Measurements from ENCODE around the gene GLDC.

Gene GLDC

DNA sequence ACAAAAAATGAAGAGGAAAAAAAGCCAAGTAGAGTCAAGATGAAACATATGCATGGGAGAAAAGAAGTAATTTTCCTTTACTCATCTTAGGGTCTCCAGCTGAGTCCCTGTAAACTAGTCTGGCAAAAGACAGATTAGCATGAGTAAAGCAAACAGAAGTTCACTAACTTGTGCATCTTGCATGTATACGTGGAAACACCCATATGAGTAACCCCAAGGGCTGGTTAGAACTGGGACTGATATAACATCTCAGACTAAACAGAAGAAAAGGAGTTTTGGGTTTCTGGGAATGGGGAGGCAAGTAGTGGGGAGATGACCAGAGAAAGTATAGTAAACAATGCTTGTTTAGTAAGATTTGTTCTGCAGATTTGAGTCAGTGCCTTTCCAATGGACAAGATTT is 20.1 kb upstream of the GLDC start:
- no peak for DNase-seq
- Histone ChIP-seq H3K79me2 (ENCODE audit: low read length) (no peaks in the 10 kb centered on the region), H3K4me3 (ENCODE audit: low read length) (no peak overlapping the region), H3K36me3 (replicated peaks; ENCODE audit: insufficient read depth, low read length) (no peaks in the 10 kb centered on the region), H4K20me1 (ENCODE audit: insufficient read depth, low read length) (no peaks in the 10 kb centered on the region), H3F3A (ENCODE audit: insufficient read depth, low read length) (no peaks in the 10 kb centered on the region), H3K9me3 (replicated peaks; ENCODE audit: insufficient read depth, low read length) (no peaks in the 10 kb centered on the region), H3K4me2 (ENCODE audit: low read depth, low read length) (no peak overlapping the region), H2AFZ (ENCODE audit: low read length) (no peak overlapping the region), H3K9ac (ENCODE audit: low read length) (no peak overlapping the region), H3K4me1 (ENCODE audit: low read length) (peaks cover 3% of the 10 kb centered on the region), H3K27ac (ENCODE audit: low read length) (no peak overlapping the region), H3K9me2 (replicated peaks; ENCODE audit: insufficient read depth, low read length) (no peaks in the 10 kb centered on the region), H3K27me3 (replicated peaks; ENCODE audit: insufficient read depth, low read length) (no peaks in the 10 kb centered on the region)
- TF ChIP-seq EZH2phosphoT487 (IDR thresholded peaks at IDR 0.05; ENCODE audit: low read length) (no peak), EZH2 (optimal IDR thresholded peaks at IDR 0.05; ENCODE audit: low read depth, low read length) (no peak)
- TF ChIP-seq, protein P1, sequence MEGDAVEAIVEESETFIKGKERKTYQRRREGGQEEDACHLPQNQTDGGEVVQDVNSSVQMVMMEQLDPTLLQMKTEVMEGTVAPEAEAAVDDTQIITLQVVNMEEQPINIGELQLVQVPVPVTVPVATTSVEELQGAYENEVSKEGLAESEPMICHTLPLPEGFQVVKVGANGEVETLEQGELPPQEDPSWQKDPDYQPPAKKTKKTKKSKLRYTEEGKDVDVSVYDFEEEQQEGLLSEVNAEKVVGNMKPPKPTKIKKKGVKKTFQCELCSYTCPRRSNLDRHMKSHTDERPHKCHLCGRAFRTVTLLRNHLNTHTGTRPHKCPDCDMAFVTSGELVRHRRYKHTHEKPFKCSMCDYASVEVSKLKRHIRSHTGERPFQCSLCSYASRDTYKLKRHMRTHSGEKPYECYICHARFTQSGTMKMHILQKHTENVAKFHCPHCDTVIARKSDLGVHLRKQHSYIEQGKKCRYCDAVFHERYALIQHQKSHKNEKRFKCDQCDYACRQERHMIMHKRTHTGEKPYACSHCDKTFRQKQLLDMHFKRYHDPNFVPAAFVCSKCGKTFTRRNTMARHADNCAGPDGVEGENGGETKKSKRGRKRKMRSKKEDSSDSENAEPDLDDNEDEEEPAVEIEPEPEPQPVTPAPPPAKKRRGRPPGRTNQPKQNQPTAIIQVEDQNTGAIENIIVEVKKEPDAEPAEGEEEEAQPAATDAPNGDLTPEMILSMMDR (IDR thresholded peaks at IDR 0.05; ENCODE audit: low read length), result no peak

- TF ChIP-seq, protein P1 (IDR thresholded peaks at IDR 0.05; ENCODE audit: low read length), result no peak
- TF ChIP-seq EZH2 (optimal IDR thresholded peaks at IDR 0.05; ENCODE audit: low read depth, low read length) (no peak), EZH2phosphoT487 (IDR thresholded peaks at IDR 0.05; ENCODE audit: low read length) (no peak)
- Histone ChIP-seq H3K27ac (ENCODE audit: low read length) (no peak overlapping the region), H3K9ac (ENCODE audit: low read length) (no peak overlapping the region), H3K9me2 (replicated peaks; ENCODE audit: insufficient read depth, low read length) (no peaks in the 10 kb centered on the region), H3F3A (ENCODE audit: insufficient read depth, low read length) (no peaks in the 10 kb centered on the region), H3K9me3 (replicated peaks; ENCODE audit: insufficient read depth, low read length) (no peaks in the 10 kb centered on the region), H3K4me2 (ENCODE audit: low read depth, low read length) (no peak overlapping the region), H3K79me2 (ENCODE audit: low read length) (no peaks in the 10 kb centered on the region), H3K27me3 (replicated peaks; ENCODE audit: insufficient read depth, low read length) (no peaks in the 10 kb centered on the region), H3K4me1 (ENCODE audit: low read length) (peaks cover 3% of the 10 kb centered on the region), H3K4me3 (ENCODE audit: low read length) (no peak overlapping the region), H2AFZ (ENCODE audit: low read length) (no peak overlapping the region), H3K36me3 (replicated peaks; ENCODE audit: insufficient read depth, low read length) (no peaks in the 10 kb centered on the region), H4K20me1 (ENCODE audit: insufficient read depth, low read length) (no peaks in the 10 kb centered on the region)
- no peak for DNase-seq
Measured at GRCh38 chr9:6664204-6664680, 18.7 kb upstream of the GLDC start.

DNA sequence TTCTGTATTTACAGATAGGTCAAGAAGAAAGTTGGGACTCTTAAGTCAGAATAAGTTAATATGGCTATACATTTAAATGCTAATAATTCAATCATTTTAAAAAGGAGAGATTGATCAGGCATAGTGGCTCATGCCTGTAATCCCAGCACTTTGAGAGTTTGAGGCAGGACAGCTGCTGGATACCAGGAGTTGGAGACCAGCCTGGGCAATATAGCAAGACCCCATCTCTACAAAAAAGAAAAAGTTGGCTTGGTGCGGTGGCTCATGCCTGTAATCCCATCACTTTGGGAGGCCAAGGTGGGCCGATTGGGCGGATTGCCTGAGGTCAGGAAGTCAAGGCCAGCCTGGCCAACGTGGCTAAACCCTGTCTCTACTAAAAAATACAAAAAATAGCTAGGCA is 15.0 kb upstream of the GLDC start:
- no peaks in the 10 kb centered on the region for H3K9me3 ChIP-seq (replicated peaks; ENCODE audit: insufficient read depth, low read length)
- peaks cover 8% of the 10 kb centered on the region for H3F3A ChIP-seq (ENCODE audit: insufficient read depth, low read length)
- no peak overlapping the region for H3K9ac ChIP-seq (ENCODE audit: low read length)
- H3K79me2 ChIP-seq (ENCODE audit: low read length), result no peaks in the 10 kb centered on the region
- H3K36me3 ChIP-seq (replicated peaks; ENCODE audit: insufficient read depth, low read length), result no peaks in the 10 kb centered on the region
- H4K20me1 ChIP-seq (ENCODE audit: insufficient read depth, low read length), result no peaks in the 10 kb centered on the region
- H3K27me3 ChIP-seq (replicated peaks; ENCODE audit: insufficient read depth, low read length), result no peaks in the 10 kb centered on the region
- no peak overlapping the region for H2AFZ ChIP-seq (ENCODE audit: low read length)
- no peak overlapping the region for H3K4me3 ChIP-seq (ENCODE audit: low read length)
- H3K4me1 ChIP-seq (ENCODE audit: low read length), result peaks cover 7% of the 10 kb centered on the region
- TF ChIP-seq EZH2 (optimal IDR thresholded peaks at IDR 0.05; ENCODE audit: low read depth, low read length) (no peak), EZH2phosphoT487 (IDR thresholded peaks at IDR 0.05; ENCODE audit: low read length) (no peak)
- TF ChIP-seq, protein P1 (IDR thresholded peaks at IDR 0.05; ENCODE audit: low read length), result no peak
- H3K4me2 ChIP-seq (ENCODE audit: low read depth, low read length), result no peak overlapping the region
- H3K27ac ChIP-seq (ENCODE audit: low read length), result no peak overlapping the region
- no peak for DNase-seq
- H3K9me2 ChIP-seq (replicated peaks; ENCODE audit: insufficient read depth, low read length), result no peaks in the 10 kb centered on the region

Measured in MM.1S (cell line).